GM18520 (cell line): Measurements from ENCODE around the gene DCDC2.
"Not testable (repeated sequence)": the region's sequence is repeated elsewhere in the genome, so short reads cannot be mapped to it uniquely, and the experiment has no call there.

Source experiments
- ATAC-seq: cut with Tn5 transposase; IDR thresholded peaks from one replicate; pipeline ENCODE4 v1.9.1; 2021; ENCODE audit not compliant: unreplicated experiment

Gene DCDC2

DNA sequence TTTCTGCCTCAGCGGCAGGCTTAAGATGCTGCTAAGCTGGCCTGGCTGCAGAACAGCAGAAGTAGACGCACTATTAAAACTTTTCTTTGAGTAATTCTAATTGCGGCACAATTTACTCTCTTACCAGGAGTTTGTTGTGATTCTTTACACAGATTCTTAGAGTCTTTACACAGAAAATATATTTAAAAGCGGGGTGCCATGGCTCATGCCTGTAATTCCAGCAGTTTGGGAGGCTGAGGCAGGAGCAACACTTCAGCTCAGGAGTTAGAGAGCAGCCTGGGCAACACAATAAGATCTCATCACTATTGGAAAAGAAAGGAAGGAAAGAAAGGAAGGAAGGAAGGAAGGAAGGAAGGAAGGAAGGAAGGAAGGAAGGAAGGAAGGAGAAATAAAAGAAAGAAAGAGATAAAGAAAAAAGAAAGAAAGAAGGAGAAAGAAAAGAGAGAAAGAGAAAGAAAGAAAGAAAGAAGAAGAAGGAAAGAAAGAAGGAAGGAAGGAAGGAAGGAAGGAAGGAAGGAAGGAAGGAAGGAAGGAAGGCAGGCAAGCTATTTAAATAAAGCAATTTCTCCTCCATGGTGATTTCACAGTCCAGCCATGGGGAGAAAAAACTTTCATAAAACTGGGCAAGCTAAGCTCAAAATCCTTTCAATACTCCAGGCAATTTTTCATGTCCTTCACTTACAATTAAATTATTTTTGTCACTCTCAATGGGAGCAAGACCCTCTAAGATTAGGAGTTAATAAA, 23.8 kb upstream of the DCDC2 start:
- ATAC-seq: no peak

GRCh38 chr6:24378473-24379097, 20.7 kb upstream of the DCDC2 start:
- ATAC-seq: no peak

GRCh38 chr6:24376871-24377270, 19.0 kb upstream of the DCDC2 start:
- no peak for ATAC-seq

DNA sequence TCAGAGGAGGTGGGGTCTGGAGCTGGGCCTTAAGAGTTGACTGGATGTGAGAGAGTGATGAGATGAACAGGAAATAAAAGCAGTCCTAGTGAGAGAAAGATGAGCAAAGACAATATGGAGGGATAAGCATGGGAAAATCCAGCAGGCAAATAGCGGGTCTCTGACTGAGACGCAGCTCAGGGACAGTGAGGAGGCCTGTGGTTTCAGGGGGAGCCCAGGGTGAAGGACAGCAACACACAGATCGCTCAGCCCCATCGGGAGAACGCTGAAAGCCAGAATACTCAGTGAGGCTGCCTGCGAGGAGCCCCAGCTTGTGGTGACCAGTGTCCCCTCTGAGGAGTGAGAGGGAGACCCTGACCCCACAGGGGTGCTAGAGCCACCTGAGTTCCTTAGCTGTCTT, 16.8 kb upstream of the DCDC2 start:
- ATAC-seq: no peak

- ATAC-seq: not testable (repeated sequence)
Observed at GRCh38 chr6:24365103-24365633, 7.3 kb upstream of the DCDC2 start.

- not testable (repeated sequence) for ATAC-seq
Observed at GRCh38 chr6:24362363-24362762, 4.5 kb upstream of the DCDC2 start.

DNA sequence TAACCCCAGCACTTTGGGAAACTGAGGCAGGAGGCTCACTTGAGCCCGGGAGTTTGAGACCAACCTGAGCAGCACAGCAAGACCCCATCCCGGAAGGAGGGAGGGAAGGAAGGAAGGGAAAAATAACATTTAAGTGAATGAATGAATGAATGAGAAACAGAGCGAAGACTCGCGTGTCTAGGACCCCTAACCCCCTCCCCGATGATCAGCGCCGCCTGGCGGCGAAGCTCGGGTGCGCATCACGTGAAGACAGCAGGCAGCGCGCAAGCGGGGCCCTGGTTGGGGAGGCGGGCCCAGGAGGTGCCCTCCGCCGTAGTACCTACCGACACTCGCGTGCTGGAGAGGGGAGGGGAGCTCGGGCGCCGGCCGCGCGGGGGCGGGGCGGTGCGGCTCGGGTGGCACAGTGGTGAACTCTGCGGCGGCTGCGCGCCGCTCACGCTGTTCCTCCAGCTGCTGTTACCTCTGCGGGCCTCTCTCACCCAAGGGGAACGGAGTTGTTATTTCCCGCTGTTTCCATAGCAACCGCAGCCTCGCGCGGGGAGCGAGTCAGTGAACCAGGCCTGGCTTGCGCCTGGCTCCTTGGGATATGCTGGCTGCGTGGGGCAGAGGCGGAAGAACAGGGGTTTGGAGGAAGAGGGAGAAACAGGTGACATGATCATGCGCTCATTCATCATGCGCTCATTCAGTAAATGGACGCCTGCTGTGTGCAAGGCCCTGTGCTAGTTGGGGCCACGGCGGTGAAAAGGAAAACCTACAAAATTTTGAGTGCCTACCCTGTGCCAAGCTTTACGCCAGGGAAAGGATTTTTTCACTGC, 2.0 kb upstream of the DCDC2 start:
- ATAC-seq: peak; percentile 80

DNA sequence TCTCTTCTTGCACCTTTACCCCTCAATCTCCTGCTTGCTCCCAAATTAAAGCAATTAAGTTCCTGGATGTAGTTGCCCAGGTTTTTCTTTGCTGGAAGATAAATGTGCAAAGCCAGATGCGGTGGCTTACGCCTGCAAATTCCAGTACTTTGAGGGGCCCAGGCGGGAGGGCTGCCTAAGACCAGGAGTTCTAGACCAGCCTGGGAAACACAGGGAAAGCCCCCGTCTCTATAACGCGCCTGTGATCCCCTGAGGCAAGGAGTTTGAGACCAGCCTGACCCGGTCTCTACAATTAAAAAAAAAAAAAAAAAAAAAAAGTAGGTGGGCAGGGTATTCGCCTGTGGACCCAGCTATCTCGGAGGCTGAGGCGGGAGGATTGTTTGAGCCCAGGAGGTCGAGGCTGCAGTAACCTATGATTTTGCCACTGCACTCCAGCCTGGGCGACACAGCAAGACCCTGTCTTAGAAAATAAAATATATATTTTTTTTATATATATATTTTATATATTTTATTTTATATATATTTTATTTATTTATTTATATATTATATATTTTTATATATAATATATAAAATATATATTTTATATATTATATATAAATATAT, 461 bp upstream of the DCDC2 start:
- ATAC-seq: no peak

GRCh38 chr6:24356310-24356973, 1.4 kb downstream of the DCDC2 start:
- ATAC-seq: no peak

GRCh38 chr6:24355393-24355792, 2.5 kb downstream of the DCDC2 start:
- ATAC-seq: no peak

- ATAC-seq: no peak
Observed at GRCh38 chr6:24353861-24354260, 4.0 kb downstream of the DCDC2 start.

DNA sequence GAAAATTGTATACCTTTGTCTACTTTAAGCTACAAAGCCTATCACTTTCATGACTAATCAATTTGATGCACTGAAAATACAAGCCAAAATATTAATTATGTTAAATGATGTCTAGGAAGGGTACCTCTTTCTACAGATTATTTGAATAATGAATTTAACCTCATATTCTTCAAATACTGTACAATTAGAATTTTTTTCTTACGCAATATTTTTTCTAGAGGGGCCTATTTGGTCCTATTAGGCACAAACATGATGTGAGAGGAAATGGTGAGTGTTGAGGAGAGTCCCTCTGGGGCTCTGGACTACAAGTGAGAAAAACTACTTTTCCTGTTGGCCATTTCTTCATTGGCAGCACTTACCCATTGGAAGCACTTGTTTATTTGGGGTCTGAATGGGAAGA, 5.4 kb downstream of the DCDC2 start:
- no peak for ATAC-seq

GRCh38 chr6:24344976-24345375, 12.9 kb downstream of the DCDC2 start:
- no peak for ATAC-seq

DNA sequence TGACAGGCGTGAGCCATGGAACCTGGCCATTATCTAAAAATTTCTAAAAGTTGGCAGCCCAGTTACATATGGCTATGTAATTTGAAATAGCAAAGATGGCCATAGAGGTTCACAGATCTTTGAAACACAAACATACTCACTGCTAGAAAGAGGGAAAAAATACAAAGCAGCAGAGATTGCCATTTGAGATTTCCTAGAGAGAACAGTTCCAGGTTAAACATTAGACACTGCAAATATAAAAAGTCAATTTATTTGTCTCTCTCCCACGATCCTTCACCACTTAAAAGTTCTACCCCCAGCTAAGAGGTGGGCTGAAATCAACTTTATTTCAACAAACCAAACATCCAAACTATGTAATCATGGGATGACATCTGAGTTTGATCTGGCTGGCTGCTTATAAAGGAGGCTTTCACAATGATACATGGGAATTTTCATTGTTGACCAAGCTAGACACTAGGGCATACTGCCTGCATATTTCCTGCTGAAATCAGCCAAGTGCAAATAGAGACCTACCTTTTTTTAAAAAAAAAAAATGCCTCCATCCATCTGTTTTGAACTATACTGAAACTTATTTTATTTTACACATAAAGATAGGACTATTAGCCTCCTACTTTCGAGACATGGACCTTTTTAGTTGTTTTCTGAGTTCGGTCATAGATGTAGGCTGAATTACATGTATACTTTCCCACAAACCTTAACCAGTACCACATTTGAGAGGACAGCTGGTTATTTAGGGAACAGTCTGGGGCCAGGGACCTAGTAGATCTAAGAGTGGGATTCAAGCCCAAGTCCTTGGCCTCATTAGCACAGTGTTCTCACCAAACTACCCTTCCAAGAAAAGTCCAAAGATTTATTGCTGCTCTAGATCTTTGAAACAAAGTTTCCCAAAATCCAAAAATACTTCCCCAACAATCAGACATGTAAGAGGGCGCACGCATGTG, 16.6 kb downstream of the DCDC2 start:
- ATAC-seq: no peak

DNA sequence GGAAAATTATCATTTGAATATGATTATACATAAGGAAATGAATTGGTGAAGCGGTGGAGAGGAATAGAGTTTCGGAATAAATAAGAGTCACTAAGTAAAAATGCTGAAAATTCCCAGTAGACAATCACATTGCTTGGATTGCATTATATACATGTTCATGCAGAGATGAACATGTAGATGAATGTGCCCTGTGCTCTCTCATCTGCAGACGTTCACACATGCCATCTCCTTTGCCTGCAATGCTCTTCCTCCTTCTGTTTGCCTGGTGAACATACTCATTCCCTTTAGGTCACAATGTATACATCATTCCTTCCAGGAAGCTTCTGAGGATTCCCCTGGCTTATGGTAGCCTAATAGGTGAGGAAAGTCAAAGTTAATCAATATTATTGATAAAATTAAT, 17.9 kb downstream of the DCDC2 start:
- ATAC-seq: no peak

GRCh38 chr6:24334285-24334684, 23.6 kb downstream of the DCDC2 start:
- ATAC-seq: no peak

GRCh38 chr6:24332317-24332716, 25.5 kb downstream of the DCDC2 start:
- ATAC-seq: no peak

GRCh38 chr6:24330137-24330732, 27.6 kb downstream of the DCDC2 start:
- ATAC-seq: no peak

DNA sequence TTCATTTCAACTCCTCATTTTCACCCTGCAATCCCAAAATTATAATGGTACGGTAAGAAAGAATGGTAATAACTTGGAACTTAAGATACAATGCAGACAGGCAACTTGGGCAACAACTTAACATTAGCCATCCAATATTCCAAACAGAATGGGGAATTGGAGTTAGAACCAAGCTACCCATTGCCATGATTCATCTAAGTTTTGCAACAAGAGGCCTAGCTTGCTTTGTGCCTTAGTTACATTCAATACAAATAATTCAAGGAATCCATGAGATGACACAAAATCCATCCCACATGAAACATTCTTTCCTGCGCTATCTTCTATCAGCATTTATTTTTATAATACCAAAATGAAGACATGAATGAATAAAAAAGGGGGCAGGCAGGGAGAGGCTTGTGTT, 28.4 kb downstream of the DCDC2 start:
- no peak for ATAC-seq
